GM18868 (cell line): ENCODE measurements around the gene EIF1AX.

ENCODE experiments used
- ATAC-seq: cut with Tn5 transposase; IDR thresholded peaks from one replicate; pipeline ENCODE4 v1.9.1; 2021; ENCODE audit warnings: mild to moderate bottlenecking, moderate library complexity; ENCODE audit not compliant: unreplicated experiment

EIF1AX gene

DNA sequence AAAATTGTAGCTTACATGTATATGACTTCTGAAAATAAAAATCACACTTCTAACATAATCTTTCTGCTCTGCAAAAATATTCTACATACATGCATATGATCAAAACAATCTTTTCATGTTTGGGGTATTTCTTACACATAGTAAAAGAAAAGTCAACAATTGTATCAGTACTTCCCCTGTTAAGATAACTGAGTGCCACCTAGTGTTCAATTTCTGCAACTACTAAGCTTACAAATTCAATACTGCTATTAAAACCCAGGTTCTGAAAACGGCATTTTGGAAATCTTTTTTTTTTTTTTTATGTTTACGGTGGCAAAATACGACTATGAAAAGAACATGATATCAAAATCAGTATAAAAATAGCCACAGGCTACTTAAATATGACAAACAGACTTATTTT, 14.2 kb downstream of the EIF1AX start:
- peak; percentile 64 for ATAC-seq

DNA sequence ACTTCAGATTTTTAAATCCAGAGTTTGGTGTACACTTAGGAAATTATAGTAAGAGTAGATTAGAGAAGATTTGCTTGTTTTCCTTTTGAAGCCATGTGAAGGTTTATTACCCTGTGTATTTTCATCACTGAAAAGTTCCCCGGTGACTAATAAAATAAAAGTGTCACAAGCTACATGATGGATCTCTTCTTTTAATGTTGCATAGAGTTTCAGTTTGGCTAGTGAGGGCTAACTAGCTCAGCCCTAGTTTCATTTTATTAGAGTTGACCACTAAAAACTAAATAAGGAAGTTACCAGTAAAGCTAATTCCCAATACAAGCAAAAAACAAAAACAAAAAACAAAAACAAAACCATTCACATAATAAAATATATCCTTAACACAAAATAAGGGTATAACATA, 14.8 kb downstream of the EIF1AX start:
- peak; percentile 73 for ATAC-seq

DNA sequence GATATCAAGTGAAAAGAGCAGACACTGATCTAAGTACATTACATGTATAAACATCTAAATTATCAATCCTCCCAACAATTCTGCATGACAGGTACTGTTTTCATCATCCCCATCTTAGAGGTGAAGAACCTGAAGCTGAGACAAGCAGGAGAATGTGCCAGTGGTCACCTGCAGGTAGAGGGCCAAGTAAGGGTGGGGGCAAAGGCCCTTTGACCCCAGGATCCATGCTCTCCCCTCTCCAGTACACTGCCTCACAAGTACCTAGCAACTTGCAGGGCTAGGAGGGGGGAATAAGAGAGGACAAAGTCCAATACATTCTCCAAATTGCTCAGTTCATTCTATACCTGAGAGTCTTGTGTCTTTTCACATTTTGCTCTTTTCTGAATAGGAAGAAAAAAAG, 16.7 kb downstream of the EIF1AX start:
- no peak for ATAC-seq

DNA sequence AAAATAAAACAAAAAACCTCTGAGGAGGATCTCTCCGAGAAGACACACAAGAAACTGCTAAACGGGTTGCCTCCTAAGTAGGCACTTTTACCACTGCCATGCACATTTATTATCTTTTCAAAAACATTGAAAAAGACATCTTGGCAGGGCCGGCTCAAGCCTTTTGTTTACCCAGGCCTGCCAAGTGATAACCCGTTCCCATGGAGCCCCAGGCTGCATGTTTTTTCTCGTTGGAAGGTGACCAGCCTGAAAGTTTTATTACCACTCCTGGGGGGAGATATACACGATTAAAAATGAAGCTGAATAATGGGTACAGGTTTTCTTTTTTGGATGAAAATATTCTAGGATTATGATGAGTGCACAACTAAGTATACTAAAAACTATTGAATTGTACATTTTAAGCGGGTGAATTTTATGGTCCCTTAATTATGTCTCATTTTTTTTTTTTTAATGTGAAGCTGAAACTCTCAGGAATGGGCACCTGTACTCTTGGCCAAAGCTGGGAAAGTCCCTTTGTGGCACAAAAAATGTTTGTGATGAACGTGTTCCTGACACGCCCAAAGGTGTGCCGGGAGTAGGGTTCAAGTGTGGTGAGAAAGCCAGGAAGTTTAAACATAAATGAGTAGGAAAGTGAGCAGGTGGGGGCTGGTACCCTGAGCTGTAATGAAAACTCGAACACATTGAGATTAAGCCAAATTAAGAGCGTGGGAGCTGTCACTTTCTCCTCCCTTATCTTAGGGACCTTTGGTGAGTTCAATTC, 23.4 kb downstream of the EIF1AX start:
- no peak for ATAC-seq

DNA sequence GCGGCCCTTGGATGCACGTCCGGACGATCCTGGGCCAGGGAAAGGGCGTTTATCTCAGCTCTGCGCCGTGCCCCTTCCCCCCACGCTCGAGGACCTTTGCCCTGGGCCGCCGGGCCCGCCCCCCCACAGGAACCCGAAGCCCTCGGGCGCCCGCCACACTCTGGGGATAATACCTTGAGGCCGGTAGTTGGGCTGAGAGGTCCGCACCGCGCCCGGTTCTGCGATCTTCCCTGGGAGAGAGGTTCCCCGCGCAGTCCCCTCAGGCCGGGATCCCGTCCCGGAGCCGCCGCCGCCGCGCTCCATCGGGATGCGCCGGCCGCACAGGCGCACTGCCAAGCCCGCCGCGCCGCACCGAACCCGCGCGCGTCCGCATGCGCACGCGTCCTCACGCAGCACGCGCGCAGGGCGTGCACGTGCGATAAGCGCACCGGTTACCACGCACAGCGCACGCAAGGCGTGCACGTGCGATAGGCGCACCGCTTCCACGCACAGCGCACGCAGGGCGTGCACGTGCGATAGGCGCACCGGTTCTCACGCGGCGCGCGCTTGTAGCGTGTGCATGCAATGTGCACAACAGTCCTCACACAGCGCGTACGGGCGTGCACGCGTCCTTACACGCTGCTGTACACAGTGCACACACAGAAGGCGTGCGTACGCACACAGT, 24.9 kb downstream of the EIF1AX start, which contains the start of gene MAP7D2:
Gene MAP7D2 (minus strand): TSS at position 331 of the 664 bp plus-strand sequence. CDS start 28 bp downstream, at position 303.
- ATAC-seq, result no peak

DNA sequence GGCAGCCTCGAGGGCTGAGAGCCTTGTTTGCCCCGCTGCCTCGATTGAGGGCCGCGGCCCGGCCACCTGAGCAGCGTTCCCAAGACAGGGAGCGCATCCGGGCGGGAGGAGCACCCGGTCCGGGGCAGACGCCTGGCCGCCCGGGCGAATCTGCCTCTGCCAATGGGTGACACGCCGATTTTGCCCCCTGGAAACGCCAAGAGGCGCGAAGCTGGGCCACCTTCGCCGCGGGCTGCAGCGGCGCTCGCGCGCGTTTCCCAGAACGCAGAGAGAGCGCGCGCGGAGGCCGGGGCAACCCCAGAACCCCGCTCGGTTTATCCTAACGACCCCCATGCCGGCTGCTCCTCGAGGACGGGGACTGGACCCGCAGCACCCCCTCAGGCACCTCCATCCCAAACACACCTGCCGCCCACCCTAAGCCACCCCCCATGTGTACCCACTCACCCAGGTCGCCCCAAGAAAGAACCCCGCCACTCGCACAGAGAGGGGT, 25.5 kb downstream of the EIF1AX start:
- ATAC-seq, result no peak

DNA sequence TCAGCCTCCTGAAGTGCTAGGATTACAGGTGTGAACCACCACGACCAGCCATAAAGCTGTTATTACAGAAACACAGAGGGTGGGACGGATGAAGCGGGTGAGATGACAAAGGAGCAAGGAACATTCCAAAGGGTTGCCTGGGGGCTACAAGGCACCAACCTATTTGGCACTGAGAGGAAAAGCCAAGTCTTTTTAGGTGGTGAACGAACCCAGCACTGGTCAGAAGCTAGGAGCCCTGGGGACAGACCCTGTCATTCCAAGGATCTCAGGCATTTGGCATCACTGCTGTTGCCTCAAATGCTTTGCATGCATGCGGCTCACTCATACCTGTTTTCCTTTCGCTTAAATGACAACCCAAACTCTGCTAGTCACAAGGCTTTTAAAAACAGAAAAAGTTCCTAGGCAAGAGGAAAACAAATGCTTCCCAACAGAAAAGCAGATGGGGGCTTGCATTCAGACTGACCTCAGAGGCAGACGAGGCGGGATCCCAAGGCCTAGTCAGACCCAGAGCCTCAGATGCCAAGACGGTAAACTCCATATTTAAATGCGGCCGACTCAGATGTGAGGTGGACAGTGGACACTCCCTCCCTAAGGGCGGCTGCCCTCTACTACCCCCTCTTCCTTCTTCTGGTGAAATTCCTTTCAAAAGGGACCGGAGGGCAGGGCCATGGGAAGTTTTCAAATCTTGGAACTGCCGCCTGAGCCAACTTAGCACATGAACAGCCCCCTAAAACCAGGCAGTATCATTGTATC, 29.4 kb downstream of the EIF1AX start:
- no peak for ATAC-seq

DNA sequence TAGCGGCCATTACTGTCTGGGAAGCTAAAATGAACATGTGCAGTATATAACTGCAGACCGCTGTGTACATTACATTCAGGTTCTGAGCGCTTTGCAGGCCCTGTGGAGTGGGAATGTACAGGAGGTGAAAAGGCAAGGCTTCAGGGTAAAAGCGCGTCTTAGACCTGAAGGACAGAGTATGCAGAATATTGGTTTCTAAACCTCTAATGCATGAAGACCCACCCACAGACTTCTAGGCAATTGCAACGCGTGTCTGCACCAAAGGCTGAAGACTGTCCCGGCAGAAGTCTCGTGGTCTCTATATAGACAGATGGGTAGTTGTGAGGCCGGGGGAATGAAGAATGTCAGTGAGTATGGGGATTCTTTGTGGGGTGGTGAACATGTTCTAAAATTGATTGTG, 30.4 kb downstream of the EIF1AX start:
- no peak for ATAC-seq

DNA sequence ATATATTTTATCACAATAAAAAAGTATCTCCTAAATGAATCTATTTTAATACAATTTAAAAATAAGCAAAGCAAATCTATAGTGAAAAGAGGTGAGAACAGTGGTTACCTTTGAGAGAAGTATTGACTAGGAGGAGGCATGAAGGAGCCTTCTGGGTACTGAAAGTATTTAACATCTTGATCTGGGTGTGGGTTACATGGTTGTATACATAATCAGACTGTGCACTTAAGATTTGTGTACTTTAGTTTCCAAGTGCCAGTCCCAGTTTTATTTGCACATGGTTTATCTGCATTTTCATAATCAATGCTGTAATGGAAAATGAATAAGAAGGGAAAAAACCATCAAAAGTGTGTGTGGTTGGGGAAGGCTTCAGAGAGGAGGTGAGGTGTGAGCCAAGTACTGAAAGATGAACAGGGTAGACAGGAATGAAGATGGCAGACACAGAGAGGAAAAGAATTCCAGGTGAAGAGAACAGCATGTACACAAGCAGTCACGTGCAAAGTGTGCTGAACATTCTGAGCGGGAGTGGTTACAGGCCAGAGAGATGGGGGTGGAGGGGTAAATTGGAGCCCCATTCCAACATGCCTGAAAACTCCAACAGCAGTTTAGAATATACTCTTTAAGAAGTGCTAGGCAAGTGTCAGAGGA, 39.6 kb downstream of the EIF1AX start:
- no peak for ATAC-seq

DNA sequence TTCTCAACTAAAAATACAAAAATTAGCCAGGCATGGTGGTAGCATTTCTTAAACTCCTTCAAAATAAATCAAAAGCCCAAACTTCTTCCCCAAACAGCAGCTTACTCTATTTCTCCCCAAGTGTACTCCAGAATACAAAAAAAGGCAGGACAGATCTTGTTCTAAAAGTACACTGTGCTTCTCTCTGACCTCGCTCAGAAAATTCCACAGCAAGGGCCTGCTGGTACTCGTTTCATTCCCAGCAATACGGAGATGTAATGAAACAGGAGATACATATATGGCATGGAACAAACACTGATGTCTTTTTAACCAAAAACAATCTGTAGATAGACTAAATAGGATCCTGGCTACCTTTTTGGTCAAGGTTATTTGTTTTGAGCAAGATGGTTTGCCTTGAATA, 50.1 kb downstream of the EIF1AX start:
- ATAC-seq, result no peak

DNA sequence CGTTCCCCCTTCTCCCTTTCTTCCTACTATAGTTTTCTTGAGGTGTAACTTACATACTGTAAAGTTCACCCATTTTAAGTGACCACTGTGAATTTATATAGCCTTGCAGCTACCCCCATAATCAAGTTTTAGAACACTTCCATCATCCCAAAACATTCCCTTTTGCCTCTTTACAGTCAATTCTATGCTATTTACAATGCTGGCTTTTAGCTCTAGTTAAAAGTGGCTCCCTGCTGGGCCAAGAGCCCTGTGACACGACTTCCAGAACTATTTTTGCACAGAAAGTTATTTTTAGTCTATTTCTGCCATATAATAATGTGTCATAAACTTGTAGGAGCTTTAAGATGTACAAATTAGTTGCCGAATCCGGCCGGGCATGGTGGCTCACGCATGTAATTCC, 51.8 kb downstream of the EIF1AX start:
- no peak for ATAC-seq

DNA sequence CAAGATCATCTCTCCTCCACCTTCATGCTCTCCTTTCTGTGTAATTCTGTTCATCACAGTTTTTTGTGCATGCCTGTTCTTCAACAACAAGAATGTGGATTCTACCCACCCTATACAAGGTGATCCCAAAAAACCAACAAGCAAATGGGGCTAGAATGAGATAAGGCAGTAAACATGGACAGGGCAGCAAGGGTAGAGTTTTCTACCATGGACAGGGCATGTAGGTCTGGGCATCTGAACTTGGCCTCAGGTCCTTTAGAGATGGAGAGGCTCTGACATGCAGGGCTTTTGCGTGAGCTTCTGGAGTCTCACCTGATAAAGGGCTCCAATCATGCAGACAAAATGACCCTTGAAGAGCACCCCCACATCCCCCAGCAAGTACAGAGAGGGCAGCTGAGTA, 61.4 kb downstream of the EIF1AX start:
- ATAC-seq, result no peak
